ENCODE results near the gene HRAS. TPM values are rescaled to one million over a fixed set of nuclear protein-coding genes. Genes with fewer than 3 reads are reported as not detected.

The HRAS gene
- total and polyA plus RNA-seq, 10 of the 15 experiments (the other 5 are each of a cell fraction or from before 2014, with no cell fraction given): 2.8 to 72.4 (median 31.7) TPM

DNA sequence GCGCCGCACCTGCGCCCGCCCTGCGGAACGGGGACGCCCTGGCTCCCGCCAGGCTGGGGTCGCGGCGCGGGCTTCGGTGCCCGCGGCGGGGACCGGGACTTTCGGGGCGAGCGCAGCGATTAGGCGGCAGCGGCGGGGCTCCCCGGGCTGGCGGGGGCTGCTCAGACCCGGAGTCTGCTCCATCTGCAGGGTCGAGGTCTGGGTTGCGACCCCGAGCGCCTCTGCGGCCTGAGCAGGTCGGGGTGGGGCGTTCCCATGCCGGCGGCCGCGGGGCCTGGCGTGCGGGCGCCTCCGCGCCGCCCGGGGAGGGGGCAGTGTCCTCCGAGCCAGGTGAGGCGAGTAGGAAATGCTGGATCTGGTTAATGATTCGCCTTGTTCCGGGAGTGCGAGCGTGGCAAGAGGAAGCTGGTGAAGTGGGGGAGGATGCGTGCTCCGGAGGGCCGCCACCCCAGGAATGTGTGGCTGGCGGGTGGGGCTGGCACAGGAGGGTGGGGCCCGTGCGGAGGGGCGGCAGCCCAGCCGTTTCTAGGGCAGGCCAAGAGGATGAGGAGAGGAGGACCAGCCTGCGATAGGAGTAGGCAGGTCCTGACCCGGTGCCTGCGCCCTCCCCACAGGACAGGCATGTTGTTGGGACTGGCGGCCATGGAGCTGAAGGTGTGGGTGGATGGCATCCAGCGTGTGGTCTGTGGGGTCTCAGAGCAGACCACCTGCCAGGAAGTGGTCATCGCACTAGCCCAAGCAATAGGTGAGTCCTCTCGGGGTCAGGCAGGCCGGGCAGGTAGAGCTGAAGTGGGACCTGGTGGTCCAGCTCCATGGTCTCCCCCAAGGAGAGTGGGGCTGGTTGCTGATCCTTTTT lies 26.0 kb upstream of the HRAS start:
- Histone ChIP-seq H3K4me3 (peak overlapping the region; percentile 89), H3K27ac (ENCODE audit: control insufficient read depth, insufficient read depth) (peak overlapping the region; percentile 37; the same call in 1 of the 2 replicates), H3K9me3 (replicated peaks; ENCODE audit: control insufficient read depth, insufficient read depth, low read length) (no peaks in the 10 kb centered on the region), H4K20me1 (ENCODE audit: control insufficient read depth, insufficient read depth) (no peaks in the 10 kb centered on the region), H3K36me3 (ENCODE audit: control insufficient read depth in 2 of 2, insufficient read depth in 2 of 2, low read length in 1 of 2) (no peaks in the 10 kb centered on the region; a peak in 1 of 4 replicates), H3K4me1 (ENCODE audit: control insufficient read depth, insufficient read depth, low read length) (peaks cover 5% of the 10 kb centered on the region), H3K4me2 (ENCODE audit: control insufficient read depth, insufficient read depth) (peak overlapping the region; percentile 85), H3K9ac (ENCODE audit: control insufficient read depth, insufficient read depth, low read length) (peak overlapping the region; percentile 51), H2AFZ (ENCODE audit: control insufficient read depth, low read depth, low read length) (peak overlapping the region; percentile 78), H3K27me3 (replicated peaks in 1 of 2; ENCODE audit: control insufficient read depth in 2 of 2, insufficient read depth in 2 of 2, low read length in 1 of 2) (peaks cover 0 to 5% of the 10 kb centered on the region in 2 experiments; a peak in 2 of 4 replicates), H3K79me2 (ENCODE audit: control insufficient read depth, insufficient read depth, low read length) (peaks cover 11% of the 10 kb centered on the region)
- DNase-seq (ENCODE audit: low read depth, low spot score) (no peak), ATAC-seq (peak; percentile 34), FAIRE-seq (peak; percentile 49)
- RAD21 ChIA-PET (ENCODE audit: unreplicated experiment): interaction anchor here (0.8 kb wide), 1 partner anchor 164 kb away, joined by 3 read pairs; no protein-coding TSS in a partner anchor
- BruUV-seq (replicated peaks): no TSS peak
- POLR2A ChIA-PET: interaction anchor here (1.1 kb wide), 1 partner anchor 165 kb away, joined by 4 read pairs; no protein-coding TSS in a partner anchor
- SMC1A ChIA-PET (ENCODE audit: uncharacterized antibody, unreplicated experiment): no interaction called here
- WGBS (ENCODE audit: insufficient coverage, insufficient replicate concordance, low lambda C conversion rate, missing lambda C conversion rate): 7% methylated on average over 53 of the region's 67 CpGs
- intact Hi-C loops (cut with micrococcal nuclease; ENCODE audit: unreplicated experiment): no loop called here
- in situ Hi-C loops (cut with MboI): no loop called here
- CTCF ChIA-PET: no interaction called here
- TF ChIP-seq, protein P1, sequence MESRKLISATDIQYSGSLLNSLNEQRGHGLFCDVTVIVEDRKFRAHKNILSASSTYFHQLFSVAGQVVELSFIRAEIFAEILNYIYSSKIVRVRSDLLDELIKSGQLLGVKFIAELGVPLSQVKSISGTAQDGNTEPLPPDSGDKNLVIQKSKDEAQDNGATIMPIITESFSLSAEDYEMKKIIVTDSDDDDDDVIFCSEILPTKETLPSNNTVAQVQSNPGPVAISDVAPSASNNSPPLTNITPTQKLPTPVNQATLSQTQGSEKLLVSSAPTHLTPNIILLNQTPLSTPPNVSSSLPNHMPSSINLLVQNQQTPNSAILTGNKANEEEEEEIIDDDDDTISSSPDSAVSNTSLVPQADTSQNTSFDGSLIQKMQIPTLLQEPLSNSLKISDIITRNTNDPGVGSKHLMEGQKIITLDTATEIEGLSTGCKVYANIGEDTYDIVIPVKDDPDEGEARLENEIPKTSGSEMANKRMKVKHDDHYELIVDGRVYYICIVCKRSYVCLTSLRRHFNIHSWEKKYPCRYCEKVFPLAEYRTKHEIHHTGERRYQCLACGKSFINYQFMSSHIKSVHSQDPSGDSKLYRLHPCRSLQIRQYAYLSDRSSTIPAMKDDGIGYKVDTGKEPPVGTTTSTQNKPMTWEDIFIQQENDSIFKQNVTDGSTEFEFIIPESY (IDR thresholded peaks at IDR 0.05): no peak
- TF ChIP-seq IRF3 (IDR thresholded peaks at IDR 0.05) (no peak), TBL1XR1 (IDR thresholded peaks at IDR 0.05; ENCODE audit: low read depth, low read length) (no peak), POLR2AphosphoS5 (IDR thresholded peaks at IDR 0.05; ENCODE audit: low read length) (no peak), HDAC6 (IDR thresholded peaks at IDR 0.05; ENCODE audit: unreplicated experiment) (no peak), EP300 (IDR thresholded peaks at IDR 0.05; ENCODE audit: borderline replicate concordance in 1 of 2, control insufficient read depth in 1 of 2, low read depth in 2 of 2, low read length in 2 of 2) (no peak), ATF7 (IDR thresholded peaks at IDR 0.05; ENCODE audit: low read depth) (no peak), CREM (IDR thresholded peaks at IDR 0.05; ENCODE audit: low read depth) (no peak), SMC3 (IDR thresholded peaks at IDR 0.05; ENCODE audit: borderline replicate concordance, low read length) (no peak), ASH2L (IDR thresholded peaks at IDR 0.05; ENCODE audit: borderline replicate concordance, low read depth) (no peak), RCOR1 (conservative IDR thresholded peaks at IDR 0.05; ENCODE audit: low read depth, low read length) (no peak), FOXK2 (IDR thresholded peaks at IDR 0.05) (no peak), BCL3 (IDR thresholded peaks at IDR 0.05; ENCODE audit: borderline replicate concordance, insufficient read depth, low read depth, low read length, poor library complexity, severe bottlenecking) (no peak), ATF2 (IDR thresholded peaks at IDR 0.05; ENCODE audit: low read length) (no peak)
- TF ChIP-seq, protein P2, sequence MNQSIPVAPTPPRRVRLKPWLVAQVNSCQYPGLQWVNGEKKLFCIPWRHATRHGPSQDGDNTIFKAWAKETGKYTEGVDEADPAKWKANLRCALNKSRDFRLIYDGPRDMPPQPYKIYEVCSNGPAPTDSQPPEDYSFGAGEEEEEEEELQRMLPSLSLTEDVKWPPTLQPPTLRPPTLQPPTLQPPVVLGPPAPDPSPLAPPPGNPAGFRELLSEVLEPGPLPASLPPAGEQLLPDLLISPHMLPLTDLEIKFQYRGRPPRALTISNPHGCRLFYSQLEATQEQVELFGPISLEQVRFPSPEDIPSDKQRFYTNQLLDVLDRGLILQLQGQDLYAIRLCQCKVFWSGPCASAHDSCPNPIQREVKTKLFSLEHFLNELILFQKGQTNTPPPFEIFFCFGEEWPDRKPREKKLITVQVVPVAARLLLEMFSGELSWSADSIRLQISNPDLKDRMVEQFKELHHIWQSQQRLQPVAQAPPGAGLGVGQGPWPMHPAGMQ (IDR thresholded peaks at IDR 0.05; ENCODE audit: borderline replicate concordance): no peak
